8988T (cell line): ENCODE data around the gene GPA33.

ENCODE experiments used
- DNase-seq: peaks from one replicate; pipeline ENCODE4 v3.0.0; 2011

Gene GPA33, protein sequence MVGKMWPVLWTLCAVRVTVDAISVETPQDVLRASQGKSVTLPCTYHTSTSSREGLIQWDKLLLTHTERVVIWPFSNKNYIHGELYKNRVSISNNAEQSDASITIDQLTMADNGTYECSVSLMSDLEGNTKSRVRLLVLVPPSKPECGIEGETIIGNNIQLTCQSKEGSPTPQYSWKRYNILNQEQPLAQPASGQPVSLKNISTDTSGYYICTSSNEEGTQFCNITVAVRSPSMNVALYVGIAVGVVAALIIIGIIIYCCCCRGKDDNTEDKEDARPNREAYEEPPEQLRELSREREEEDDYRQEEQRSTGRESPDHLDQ

DNA sequence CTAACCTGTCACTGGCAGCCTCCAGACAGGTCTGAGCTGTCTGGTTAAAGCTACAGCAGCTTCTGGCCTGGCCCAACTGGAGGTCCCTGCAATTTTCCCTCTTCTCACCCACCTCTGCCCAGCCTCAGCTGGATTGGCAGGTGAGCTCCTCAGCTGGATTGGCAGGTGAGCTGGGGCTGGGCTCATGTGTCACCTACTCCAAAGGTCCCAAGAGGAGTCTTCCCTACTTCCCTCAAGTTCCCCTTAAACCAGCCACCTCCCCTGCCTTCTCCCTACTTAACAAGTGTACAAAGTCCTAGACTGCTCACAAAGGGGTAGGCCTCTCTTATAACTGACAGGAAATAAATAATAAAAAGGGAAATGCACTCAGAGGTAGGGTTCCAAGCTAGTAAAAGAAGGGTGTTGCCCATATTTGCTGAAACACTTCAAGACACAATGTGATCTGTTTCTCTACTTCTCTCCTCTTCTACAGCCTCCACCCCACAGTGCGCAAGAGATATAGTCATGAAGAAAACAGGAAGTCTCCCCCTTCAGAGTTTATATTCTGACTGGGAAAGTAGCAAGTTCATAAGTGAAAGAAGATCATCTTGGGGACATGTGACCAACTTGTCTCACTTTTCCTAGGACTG, at the start of gene GPA33:
Gene GPA33, minus strand, starts transcription at position 64 of the 629 bp plus-strand sequence. CDS start 90 bp downstream, outside the sequence.
- DNase-seq, result no peak

DNA sequence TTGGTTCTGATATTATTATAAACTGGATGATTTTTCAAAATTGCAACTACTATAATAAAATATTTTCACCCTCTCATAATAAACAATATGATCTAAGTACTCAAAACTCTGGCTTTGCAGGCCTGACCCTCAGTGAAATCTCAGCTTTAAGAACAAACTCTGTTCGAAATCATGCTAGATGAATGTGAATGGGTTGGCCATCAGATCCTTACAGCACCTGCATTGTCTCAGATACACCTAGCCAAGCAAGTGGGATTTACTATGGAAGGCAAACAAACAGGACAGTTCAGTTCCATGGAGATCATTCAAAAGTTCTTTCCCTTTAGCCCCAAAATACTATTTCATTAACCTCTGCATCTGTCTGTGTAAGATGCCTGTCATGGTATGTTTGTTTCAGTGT, 48.5 kb upstream of the GPA33 start:
- DNase-seq, result no peak

DNA sequence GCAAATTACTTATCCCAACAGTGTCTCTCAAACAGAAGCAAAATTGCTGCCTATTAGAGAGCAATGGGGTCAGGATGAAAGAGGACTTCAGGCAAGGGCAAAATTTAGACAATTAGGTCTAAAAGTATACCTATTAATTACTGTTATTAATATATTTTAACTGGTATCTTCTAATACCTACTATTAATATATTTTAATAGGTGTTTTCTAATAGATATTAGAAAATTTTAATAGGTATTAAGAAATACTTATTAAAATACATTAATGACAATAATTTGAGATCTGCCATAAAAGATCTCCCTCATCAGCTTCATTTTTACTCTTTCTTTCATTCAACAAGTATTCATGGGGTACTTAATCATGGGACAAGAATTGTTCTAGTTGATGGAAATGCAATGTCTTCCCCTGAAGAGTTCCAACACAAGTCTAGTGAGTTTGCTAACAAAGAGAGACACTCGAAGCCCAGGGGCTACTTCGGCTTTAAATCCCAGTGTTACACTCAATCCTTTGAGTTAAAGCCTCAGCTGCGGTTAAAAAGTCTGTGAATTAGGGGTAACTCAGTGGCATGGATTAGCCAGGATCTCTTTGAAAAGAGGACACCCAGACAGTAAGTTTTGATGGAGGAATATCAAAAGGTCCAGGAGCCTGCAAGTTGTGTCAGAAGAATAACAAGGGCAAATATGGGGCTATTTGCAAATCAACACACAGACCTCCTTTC, 47.8 kb upstream of the GPA33 start:
- DNase-seq, result no peak

DNA sequence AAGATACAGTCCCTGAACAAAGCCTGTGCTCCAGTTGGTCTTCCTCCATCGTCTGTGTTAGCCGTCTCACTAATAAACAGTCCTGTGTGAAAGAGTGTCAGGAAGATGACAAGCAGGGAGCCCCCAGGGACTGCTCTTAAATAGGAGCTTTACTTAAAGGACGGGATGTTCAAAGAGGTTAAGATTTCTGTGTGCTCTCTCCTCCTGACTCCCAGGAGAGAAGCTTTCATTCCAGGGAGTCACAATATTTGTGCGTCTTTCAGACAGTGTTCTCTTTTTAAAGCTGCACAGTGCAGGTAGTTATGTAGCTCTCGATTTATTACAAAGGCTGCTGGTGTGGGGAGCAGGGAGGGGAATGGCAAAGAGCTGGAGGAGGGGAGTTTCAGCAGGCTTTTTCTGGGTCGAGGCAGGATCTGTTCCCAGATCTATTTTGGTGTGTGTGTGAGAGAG, 47.2 kb upstream of the GPA33 start:
- no peak for DNase-seq

DNA sequence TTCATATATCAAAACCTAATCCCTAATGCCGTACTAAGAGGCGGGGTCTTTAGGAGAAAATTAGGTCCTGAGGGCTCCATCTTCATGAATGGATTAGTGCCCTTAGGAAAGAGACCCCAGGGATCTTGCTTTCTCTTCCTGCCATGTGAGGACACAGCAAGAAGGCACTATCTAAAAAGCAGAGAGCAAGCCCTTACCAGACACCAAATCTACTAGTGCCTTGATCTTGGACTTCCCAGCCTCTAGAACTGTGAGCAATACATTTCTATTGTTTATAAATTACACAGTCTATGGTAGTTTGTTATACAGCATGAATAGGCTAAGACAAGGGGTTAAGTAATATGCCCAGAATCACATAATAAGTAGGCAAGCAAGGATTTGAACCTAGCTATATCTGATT, 46.6 kb upstream of the GPA33 start:
- no peak for DNase-seq

DNA sequence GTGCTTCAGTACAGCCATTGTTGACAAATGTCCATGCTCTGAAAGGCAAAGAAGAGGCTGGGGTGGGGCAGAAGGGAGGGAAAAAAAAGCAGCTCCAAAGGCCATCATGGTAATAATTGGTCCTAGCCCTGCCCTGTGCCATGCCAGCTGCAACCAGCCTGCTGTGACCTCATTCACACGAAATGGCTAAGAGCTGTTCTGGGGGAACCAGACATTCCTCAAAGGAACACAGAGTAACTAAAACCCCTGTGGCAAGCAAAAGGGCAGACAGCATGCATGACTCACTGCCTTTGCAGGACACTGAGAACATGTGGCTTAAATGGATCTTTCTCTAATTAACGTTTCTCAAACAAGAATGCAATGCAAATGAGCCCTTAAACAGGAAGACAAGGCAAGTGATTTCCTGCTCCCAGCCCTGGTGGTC, 46.0 kb upstream of the GPA33 start:
- no peak for DNase-seq

DNA sequence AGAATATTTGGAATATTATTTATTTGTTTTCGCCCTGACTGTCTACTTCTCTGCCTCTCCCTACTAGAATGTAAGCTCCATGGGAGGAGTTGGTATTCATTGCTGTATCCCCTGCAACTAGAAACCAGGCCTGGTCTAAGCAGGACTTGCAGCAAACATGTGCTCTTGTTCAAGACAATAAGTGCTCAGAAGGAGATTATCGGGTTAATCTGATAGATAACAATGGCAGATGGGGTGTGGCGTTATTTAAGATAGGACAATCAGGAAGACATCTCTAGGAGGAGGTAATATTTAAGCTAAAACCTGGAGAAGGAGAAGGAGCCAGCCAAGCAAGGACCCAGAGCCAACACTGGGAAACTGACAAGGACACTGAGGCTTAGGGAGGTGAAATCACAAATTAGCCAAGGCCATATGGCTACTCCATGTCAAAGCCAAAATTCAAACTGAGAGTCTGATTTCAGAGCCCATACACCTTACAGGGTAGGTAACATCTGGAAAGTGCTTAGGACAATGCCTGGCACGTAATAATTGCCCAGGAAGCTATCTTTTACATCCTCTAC, 45.2 kb upstream of the GPA33 start:
- DNase-seq, result no peak

DNA sequence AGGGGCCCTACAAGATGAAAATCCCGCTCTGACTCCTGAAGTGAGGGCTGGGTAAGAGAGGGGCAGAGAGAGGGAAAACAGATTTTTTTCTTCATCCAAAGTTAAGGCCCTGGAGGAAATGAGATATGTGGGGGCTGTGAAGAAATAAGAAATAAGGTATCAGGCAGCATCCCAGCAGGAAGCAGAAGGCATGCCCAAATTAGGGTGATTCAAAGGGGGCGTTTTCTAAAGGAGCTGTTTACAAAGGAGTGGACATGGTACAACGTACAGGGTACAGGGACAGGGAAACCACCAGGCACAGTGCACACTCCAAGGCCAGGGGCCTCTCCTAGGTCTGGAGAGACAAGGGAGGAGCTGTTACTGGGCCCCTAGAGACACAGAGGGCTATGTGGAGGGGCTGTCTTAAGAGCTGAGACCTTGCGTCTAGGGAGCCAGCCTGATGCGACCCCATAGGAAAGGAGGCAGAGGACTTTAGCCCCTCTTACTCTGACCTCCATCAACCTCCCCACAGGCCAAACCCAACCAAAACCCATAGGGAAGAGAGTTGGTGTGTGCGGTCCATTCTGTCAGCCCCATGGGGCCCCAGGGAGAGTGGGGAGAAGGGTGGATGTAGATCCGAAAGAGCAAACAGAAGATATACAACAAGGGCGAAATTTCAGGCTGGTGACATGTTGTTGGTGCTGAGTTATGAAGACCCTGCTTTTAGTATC, 42.3 kb upstream of the GPA33 start:
- no peak for DNase-seq

DNA sequence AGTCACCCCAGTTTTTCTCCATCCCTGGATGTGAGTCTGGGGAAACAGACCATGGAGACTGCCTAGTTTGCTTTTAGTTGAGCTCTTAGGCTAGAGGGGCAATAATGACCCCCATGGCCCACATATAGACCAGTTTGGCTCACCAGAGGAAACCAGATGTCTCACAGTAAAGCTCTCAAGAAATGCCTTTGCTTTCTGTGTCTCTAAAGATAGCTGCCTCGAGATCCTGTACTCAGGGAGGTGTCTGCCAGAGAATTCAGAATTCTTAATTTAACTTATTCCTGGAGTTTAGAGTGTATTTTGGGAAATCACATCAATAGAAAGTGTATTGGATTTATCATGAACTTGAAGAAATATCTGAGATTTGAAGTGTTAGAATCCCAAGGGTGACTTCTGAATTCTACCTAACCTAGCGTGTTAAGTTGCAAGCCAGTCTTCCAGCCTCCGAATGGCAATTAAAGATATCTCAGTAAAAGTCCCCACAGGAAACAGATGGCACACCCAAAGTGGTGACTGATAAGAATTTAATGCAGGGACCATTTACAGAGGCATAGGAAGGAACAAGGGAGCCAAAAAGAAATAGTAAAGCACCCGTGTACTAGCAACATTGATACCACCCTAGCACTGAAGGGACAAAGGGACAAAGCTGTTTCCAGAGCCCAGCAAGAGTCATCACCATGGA, 40.8 kb upstream of the GPA33 start:
- no peak for DNase-seq

DNA sequence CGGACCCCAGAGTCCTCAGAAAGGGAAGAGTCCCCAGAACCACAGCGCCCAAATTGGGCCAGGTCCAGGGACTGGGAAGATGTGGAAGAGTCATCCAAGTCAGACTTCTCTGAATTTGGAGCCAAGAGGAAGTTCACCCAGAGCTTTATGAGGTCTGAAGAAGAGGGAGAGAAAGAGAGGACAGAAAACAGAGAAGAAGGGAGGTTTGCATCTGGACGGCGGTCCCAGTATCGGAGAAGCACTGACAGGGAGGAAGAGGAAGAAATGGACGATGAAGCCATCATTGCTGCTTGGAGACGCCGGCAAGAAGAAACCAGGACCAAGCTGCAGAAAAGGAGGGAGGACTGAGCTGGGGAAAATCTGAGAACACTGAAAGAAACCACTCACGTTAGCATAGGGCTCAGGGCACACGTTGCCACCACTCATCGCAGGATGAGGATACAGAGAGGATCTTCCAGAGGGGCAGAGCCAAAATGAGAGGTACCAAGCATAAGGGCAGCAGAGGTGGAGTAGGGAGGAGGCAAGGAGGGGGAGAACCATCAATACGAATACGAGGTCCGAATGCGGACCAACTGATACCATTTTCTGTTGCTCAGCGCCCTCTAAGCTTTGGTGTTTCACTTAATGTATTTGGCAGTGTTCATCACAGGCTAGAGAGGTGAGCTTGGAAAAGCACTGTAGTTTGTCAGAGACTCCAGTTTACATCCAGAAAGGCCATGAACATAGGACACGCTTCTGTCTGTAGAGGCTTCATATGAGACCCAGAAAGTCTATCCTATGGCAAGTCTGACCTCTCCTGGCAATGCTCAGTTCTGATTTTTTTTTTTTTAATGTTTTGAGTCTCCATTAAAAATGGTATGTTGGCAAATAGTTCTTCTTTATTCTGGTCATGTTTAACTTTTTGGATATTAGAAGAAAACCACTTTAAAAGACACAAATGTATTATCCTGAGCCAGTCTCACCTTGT, 38.4 kb upstream of the GPA33 start:
- DNase-seq, result no peak

DNA sequence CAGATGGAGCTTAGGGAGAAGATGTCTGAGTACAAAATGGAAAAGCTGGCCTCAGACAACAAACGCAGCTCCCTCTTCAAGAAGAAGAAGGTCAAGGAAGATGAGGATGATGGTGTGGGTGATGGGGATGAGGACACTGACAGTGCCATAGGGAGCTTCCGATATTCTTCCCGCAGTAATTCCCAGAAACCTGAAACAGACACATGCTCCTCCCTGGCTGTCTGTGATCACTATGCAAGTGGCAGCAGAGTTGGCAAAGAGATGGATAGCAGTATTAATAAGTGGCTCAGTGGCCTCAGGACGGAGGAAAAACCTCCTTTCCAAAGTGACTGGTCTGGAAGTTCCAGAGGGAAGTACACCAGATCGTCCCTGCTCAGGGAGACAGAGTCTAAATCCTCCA, 37.5 kb upstream of the GPA33 start:
- DNase-seq, result no peak

DNA sequence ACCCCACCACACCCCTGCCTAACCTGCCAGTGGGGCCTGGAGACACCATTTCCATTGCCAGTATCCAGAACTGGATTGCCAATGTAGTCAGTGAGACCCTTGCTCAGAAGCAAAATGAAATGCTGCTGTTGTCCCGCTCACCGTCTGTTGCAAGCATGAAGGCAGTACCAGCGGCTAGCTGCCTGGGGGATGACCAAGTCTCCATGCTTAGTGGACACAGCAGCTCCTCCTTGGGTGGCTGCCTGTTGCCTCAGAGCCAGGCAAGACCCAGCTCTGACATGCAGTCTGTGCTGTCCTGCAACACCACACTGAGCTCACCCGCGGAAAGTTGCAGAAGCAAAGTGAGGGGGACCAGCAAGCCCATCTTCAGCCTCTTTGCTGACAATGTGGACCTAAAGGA, 37.1 kb upstream of the GPA33 start:
- DNase-seq, result no peak

DNA sequence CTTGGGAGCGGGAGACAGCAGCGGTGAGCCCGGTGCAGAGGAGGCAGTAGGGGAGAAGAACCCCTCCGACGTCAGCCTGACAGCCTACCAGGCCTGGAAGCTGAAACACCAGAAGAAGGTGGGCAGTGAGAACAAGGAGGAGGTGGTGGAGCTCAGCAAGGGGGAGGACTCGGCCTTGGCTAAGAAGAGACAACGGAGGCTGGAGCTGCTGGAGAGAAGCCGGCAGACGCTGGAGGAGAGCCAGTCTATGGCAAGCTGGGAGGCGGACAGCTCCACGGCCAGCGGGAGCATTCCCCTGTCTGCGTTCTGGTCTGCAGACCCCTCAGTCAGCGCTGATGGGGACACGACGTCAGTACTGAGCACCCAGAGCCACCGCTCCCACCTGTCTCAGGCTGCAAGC, 36.6 kb upstream of the GPA33 start:
- no peak for DNase-seq

DNA sequence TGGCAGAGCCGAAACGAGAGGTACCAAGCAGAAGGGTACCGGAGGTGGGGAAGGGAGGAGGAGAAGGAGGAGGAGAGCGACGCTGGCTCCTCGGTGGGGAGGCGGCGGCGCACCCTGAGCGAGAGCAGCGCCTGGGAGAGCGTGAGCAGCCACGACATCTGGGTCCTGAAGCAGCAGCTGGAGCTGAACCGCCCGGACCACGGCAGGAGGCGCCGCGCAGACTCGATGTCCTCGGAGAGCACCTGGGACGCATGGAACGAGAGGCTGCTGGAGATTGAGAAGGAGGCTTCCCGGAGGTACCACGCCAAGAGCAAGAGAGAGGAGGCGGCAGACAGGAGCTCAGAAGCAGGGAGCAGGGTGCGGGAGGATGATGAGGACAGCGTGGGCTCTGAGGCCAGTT, 36.1 kb upstream of the GPA33 start:
- DNase-seq, result no peak

DNA sequence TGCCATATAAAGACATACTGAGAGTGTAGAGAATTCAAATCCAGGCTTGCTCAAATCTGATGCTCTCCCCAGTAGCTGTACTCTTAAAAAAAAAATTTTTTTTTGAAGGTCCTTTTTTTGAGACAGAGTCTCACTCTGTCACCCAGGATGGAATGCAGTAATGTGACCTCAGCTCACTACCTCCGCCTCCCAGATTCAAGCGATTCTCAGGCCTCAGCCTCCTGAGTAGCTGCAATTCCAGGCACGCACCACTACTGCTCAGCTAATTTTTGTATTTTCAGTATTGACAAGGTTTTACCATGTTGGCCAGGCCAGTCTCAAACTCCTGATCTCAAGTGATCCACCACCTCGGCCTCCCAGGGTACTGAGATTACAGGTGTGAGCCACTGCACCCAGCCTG, 32.4 kb upstream of the GPA33 start:
- no peak for DNase-seq

DNA sequence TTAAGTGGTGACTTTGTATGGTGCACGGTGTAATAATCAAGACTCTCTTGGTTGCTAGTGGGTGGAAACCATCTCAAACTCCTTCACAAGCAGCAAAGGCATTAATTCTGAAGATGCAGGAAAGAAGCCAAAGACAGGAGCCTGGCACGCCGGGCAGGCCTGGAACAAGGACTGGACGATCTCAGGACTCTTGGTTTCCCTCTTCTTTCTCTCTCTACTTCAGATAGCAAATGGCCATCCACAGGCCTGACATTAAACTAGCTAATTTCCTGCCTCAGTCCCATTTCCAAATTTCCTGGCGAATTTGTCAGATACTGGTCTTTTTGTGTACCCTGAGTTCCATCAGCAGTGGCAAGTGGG, 31.9 kb upstream of the GPA33 start:
- DNase-seq, result no peak

DNA sequence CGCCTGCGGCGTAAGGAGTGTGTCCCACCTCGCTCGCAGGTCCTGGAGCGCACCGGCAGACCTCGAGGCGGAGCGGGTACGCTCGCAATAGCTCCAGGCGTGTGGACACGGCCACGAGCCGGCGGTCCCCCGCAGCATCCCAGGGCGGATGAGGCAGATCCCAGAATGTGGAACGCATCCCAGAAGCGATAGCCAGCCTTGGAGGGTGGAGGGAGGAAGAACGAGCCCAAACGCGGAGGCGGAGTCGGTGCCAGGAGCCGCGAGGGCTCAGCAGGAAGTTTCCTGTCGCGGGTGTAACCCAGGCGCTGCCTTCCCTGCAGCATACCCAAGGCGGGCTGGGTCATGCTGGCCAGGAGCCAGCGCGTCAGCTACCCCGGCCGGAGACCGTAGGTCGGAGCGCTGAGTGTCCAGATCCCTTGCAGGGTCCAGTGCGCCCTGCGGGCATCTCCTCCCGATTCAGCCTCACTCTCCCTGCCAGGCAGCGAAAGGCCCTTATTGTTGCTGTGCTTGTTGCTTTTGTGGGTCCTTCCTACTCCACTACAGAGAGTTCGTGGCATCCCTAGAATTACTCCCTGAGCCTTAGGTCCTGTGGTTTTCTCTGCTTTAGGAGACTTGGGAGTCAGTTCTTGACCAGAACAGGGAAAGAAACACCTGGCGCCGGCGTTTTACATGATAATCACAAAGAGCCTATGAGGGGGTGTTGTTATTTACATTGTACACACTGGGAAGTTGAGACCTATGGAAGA, 31.4 kb upstream of the GPA33 start:
- DNase-seq, result peak; percentile 48

DNA sequence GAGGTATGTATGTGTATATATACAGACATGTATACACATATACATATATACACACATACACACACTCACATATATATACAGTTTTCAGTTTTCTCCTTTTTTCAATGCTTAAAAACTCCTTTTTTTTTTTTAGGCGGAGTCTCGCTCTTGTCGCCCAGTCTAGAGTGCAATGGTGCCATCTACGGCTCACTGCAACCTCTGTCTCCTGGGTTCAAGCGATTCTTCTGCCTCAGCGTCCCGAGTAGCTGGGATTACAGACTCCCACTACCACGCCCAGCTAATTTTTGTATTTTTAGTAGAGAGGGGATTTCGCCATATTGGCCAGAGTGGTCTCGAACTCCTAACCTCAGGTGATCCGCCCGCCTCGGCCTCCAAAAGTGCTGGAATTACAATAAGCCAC, 30.7 kb upstream of the GPA33 start:
- DNase-seq, result no peak

DNA sequence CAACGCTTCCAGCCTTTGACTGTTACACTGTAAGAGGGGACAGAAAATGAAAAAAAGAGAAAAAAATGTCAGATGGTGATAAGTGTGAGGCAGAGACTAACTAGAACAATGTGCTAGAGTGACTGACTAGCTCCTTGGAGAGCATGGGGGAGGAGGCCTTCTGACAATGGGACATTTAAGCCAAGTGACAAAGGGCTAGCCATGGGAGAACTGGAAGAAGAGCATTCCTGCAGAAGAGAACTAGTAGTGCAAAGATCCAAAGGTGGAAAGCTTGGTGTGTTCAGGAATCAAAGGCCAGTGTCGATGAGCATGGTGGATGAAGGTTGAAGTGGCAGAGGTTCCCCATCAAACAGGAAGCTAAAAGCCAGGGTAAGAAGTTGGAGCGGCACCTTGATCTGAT, 29.5 kb upstream of the GPA33 start:
- DNase-seq, result no peak

DNA sequence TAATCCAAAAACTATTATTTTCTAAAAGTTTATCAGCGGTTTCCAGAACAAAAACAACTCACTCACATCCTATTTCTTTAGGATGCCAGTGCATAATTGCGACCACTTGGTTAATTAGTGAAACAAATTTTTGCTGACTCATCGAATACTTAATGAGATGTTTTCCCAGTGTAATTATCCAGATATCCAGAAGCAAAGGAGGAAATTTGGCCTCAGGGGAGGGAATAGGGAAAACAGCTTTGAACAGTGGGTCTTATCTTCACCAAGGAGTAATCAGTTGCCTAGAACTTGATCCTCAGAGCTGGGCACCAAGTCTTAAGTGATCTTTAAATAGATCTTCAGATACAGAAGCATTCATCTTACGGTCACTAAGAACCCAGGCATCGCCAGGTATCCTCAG, 28.0 kb upstream of the GPA33 start:
- no peak for DNase-seq

DNA sequence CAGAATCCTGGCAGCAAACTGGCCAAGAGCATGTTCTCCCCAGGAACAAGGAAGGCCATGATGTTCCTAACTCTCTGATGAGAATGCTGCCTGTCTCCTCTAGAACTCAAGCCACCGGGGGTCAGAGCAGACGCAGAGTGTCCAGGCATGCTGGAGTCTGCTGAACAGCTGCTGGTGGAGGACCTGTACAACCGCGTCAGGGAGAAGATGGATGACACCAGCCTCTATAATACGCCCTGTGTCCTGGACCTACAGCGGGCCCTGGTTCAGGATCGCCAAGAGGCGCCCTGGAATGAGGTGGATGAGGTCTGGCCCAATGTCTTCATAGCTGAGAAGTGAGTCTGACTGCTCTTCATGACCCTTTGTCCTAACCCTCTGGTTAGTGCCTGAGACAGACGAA, 27.0 kb upstream of the GPA33 start:
- DNase-seq, result no peak
